ENCODE data around the gene MYBPC1.
"Not testable (repeated sequence)": the region's sequence is repeated elsewhere in the genome, so short reads cannot be mapped to it uniquely, and the experiment has no call there.

MYBPC1 gene

DNA sequence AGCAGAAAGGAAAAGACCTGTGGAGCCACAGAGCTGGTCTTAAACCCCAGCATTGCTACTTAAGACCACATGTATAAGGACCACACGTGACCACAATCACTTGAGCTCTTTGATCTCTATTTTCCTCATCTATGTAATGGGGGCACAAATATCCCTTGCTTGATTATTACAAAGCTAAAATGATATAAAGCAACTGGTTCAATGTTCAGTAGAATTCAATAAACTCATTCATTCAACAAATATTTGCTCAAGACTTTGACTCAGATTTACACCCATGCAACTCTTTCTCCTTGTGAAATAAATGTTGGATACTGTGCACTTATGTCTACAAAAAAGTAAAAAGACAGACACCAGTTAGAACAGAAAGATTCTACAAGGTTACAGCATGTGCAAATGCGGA is 80.8 kb downstream of the MYBPC1 start:
- H3K27ac ChIP-seq (ENCODE audit: extremely low read depth, low read depth, low read length), result no peak overlapping the region
- POLR2A ChIA-PET, result no interaction called here
- TF ChIP-seq, protein P1, sequence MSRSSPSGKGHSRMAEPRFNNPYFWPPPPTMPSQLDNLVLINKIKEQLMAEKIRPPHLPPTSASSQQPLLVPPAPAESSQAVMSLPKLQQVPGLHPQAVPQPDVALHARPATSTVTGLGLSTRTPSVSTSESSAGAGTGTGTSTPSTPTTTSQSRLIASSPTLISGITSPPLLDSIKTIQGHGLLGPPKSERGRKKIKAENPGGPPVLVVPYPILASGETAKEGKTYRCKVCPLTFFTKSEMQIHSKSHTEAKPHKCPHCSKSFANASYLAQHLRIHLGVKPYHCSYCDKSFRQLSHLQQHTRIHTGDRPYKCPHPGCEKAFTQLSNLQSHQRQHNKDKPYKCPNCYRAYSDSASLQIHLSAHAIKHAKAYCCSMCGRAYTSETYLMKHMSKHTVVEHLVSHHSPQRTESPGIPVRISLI (tag by site-specific recombination; IDR thresholded peaks at IDR 0.05), result no peak
- no peak for TF ChIP-seq ZNF701 (tag by site-specific recombination; IDR thresholded peaks at IDR 0.05)
- no peaks in the 10 kb centered on the region for H3K9me3 ChIP-seq (ENCODE audit: control insufficient read depth, insufficient read depth, low read depth, low read length)
- CTCF ChIA-PET, result interaction anchor here (0.5 kb wide), 1 partner anchor 352 kb away, joined by 4 read pairs; no protein-coding TSS in a partner anchor
- no peak overlapping the region for H3K4me3 ChIP-seq (ENCODE audit: low read depth, low read length)
- no peaks in the 10 kb centered on the region for H3K4me1 ChIP-seq (ENCODE audit: control insufficient read depth, insufficient read depth, low read length)
- no peaks in the 10 kb centered on the region for H3K36me3 ChIP-seq (ENCODE audit: control insufficient read depth in 2 of 2, insufficient read depth in 1 of 2, low read length in 2 of 2)

DNA sequence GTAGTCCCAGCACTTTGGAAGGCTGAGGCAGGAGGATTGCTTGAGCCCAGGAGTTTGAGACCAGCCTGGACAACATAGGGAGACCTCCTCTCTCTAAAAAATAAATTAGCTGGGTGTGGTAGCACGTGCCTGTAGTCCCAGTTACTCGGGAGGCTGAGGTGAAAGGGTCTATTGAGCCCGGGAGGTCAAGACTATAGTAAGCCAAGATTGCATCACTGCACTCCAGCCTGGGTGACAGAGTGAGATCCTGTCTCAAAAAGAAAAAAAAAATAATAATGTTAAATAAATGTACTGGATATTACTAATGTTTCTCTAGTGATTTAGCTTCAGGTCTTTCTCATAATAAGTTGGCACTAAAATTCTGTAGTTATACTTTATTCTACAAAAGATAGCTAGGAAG is 81.7 kb downstream of the MYBPC1 start:
- H3K9me3 ChIP-seq (ENCODE audit: control insufficient read depth, insufficient read depth, low read depth, low read length); H3K4me3 ChIP-seq (ENCODE audit: low read depth, low read length); H3K27ac ChIP-seq (ENCODE audit: extremely low read depth, low read depth, low read length); H3K36me3 ChIP-seq (ENCODE audit: control insufficient read depth in 2 of 2, insufficient read depth in 1 of 2, low read length in 2 of 2); H3K4me1 ChIP-seq (ENCODE audit: control insufficient read depth, insufficient read depth, low read length); POLR2A ChIA-PET: not testable (repeated sequence)
- CTCF ChIA-PET, result interaction anchor here (0.6 kb wide), 1 partner anchor 13 kb away, joined by 3 read pairs; no protein-coding TSS in a partner anchor

DNA sequence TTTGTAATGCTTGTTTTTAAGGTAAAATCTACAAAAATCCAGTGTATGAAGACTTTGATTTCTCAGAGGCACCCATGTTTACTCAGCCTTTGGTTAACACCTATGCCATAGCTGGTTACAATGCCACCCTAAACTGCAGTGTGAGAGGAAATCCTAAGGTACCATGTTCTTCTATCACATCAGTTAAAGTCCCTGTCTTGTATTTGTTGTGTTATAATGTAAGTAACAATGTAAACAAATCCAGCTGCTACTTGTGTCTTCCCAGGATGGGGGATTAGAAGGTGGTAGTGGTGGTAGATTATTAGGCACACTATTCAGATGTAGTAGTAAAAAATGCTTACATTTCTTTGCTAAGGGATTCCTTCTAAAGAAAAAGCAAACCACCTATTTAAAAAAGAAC is 83.3 kb downstream of the MYBPC1 start:
- no peak overlapping the region for H3K27ac ChIP-seq (ENCODE audit: extremely low read depth, low read depth, low read length)
- ChIA-PET CTCF (interaction anchor here (0.7 to 1.9 kb wide), 2 partner anchors 10 to 263 kb away, joined by 4 to 7 read pairs; no protein-coding TSS in a partner anchor), POLR2A (no interaction called here)

More for the DNA sequence above, 83.3 kb downstream of the MYBPC1 start:
- Histone ChIP-seq H3K9me3 (ENCODE audit: control insufficient read depth, insufficient read depth, low read depth, low read length) (no peaks in the 10 kb centered on the region), H3K4me3 (ENCODE audit: low read depth, low read length) (no peak overlapping the region), H3K36me3 (ENCODE audit: control insufficient read depth in 2 of 2, insufficient read depth in 1 of 2, low read length in 2 of 2) (no peaks in the 10 kb centered on the region), H3K4me1 (ENCODE audit: control insufficient read depth, insufficient read depth, low read length) (no peaks in the 10 kb centered on the region)
- TF ChIP-seq ZNF157 (tag by site-specific recombination; IDR thresholded peaks at IDR 0.05), result no peak
- TF ChIP-seq, protein P2, sequence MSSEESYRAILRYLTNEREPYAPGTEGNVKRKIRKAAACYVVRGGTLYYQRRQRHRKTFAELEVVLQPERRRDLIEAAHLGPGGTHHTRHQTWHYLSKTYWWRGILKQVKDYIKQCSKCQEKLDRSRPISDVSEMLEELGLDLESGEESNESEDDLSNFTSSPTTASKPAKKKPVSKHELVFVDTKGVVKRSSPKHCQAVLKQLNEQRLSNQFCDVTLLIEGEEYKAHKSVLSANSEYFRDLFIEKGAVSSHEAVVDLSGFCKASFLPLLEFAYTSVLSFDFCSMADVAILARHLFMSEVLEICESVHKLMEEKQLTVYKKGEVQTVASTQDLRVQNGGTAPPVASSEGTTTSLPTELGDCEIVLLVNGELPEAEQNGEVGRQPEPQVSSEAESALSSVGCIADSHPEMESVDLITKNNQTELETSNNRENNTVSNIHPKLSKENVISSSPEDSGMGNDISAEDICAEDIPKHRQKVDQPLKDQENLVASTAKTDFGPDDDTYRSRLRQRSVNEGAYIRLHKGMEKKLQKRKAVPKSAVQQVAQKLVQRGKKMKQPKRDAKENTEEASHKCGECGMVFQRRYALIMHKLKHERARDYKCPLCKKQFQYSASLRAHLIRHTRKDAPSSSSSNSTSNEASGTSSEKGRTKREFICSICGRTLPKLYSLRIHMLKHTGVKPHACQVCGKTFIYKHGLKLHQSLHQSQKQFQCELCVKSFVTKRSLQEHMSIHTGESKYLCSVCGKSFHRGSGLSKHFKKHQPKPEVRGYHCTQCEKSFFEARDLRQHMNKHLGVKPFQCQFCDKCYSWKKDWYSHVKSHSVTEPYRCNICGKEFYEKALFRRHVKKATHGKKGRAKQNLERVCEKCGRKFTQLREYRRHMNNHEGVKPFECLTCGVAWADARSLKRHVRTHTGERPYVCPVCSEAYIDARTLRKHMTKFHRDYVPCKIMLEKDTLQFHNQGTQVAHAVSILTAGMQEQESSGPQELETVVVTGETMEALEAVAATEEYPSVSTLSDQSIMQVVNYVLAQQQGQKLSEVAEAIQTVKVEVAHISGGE (tag by site-specific recombination; conservative IDR thresholded peaks at IDR 0.05; ENCODE audit: low read depth), result no peak
- no peak for TF ChIP-seq EGR2 (tag by site-specific recombination; IDR thresholded peaks at IDR 0.05; ENCODE audit: low read depth)
- no peak for TF ChIP-seq ZNF747 (tag by site-specific recombination; IDR thresholded peaks at IDR 0.05)
- TF ChIP-seq SP7 (tag by site-specific recombination; IDR thresholded peaks at IDR 0.05), result no peak
- TF ChIP-seq, protein P3, sequence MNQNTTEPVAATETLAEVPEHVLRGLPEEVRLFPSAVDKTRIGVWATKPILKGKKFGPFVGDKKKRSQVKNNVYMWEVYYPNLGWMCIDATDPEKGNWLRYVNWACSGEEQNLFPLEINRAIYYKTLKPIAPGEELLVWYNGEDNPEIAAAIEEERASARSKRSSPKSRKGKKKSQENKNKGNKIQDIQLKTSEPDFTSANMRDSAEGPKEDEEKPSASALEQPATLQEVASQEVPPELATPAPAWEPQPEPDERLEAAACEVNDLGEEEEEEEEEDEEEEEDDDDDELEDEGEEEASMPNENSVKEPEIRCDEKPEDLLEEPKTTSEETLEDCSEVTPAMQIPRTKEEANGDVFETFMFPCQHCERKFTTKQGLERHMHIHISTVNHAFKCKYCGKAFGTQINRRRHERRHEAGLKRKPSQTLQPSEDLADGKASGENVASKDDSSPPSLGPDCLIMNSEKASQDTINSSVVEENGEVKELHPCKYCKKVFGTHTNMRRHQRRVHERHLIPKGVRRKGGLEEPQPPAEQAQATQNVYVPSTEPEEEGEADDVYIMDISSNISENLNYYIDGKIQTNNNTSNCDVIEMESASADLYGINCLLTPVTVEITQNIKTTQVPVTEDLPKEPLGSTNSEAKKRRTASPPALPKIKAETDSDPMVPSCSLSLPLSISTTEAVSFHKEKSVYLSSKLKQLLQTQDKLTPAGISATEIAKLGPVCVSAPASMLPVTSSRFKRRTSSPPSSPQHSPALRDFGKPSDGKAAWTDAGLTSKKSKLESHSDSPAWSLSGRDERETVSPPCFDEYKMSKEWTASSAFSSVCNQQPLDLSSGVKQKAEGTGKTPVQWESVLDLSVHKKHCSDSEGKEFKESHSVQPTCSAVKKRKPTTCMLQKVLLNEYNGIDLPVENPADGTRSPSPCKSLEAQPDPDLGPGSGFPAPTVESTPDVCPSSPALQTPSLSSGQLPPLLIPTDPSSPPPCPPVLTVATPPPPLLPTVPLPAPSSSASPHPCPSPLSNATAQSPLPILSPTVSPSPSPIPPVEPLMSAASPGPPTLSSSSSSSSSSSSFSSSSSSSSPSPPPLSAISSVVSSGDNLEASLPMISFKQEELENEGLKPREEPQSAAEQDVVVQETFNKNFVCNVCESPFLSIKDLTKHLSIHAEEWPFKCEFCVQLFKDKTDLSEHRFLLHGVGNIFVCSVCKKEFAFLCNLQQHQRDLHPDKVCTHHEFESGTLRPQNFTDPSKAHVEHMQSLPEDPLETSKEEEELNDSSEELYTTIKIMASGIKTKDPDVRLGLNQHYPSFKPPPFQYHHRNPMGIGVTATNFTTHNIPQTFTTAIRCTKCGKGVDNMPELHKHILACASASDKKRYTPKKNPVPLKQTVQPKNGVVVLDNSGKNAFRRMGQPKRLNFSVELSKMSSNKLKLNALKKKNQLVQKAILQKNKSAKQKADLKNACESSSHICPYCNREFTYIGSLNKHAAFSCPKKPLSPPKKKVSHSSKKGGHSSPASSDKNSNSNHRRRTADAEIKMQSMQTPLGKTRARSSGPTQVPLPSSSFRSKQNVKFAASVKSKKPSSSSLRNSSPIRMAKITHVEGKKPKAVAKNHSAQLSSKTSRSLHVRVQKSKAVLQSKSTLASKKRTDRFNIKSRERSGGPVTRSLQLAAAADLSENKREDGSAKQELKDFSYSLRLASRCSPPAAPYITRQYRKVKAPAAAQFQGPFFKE (tag by site-specific recombination; IDR thresholded peaks at IDR 0.05; ENCODE audit: borderline replicate concordance), result no peak
- no peak for TF ChIP-seq ZNF324 (tag by site-specific recombination; IDR thresholded peaks at IDR 0.05)
- no peak for TF ChIP-seq ZNF133 (tag by site-specific recombination; IDR thresholded peaks at IDR 0.05)
- no peak for TF ChIP-seq ZNF416 (tag by site-specific recombination; IDR thresholded peaks at IDR 0.05)
- TF ChIP-seq ZFP3 (tag by site-specific recombination; IDR thresholded peaks at IDR 0.05; ENCODE audit: low read depth), result no peak
- no peak for TF ChIP-seq KLF9 (tag by site-specific recombination; IDR thresholded peaks at IDR 0.05; ENCODE audit: low read depth)
- TF ChIP-seq, protein P4, sequence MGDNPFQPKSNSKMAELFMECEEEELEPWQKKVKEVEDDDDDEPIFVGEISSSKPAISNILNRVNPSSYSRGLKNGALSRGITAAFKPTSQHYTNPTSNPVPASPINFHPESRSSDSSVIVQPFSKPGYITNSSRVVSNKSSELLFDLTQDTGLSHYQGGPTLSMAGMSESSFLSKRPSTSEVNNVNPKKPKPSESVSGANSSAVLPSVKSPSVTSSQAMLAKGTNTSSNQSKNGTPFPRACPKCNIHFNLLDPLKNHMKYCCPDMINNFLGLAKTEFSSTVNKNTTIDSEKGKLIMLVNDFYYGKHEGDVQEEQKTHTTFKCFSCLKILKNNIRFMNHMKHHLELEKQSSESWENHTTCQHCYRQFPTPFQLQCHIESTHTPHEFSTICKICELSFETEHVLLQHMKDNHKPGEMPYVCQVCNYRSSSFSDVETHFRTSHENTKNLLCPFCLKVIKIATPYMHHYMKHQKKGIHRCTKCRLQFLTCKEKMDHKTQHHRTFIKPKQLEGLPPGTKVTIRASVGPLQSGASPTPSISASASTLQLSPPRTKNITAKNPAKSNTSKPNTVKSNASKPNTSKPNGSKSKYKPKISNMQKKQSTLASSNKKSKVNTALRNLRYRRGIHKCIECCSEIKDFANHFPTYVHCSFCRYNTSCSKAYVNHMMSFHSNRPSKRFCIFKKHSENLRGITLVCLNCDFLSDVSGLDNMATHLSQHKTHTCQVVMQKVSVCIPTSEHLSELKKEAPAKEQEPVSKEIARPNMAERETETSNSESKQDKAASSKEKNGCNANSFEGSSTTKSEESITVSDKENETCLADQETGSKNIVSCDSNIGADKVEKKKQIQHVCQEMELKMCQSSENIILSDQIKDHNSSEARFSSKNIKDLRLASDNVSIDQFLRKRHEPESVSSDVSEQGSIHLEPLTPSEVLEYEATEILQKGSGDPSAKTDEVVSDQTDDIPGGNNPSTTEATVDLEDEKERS (tag by site-specific recombination; IDR thresholded peaks at IDR 0.05), result no peak

Measured in HEK293 (cell line).